OCI-LY7 (cell line): ENCODE data around the gene PPP2R3B. TPM values are rescaled to one million over a fixed set of nuclear protein-coding genes. Genes with fewer than 3 reads are reported as not detected.
A peak's percentile ranks its signal among the peaks of the same experiment; 100 is the strongest.

Experiments used
- BruUV-seq: library from RNA; stranded (reverse); fragments of 400-500 nt; replicated peaks from 2 replicates; lab custom pipeline; 2021; lab: Mats Ljungman, UMichigan
- CTCF ChIA-PET: fragments of 300-600 bp; sonication (Branson Sonifier 250); formaldehyde crosslinking; loops from one replicate; lab custom pipeline; 2022; ENCODE audit warnings: antibody characterized with exemption; ENCODE audit not compliant: unreplicated experiment; lab: Charles Lee
- POLR2A ChIA-PET: fragments of 300-600 bp; sonication (Branson Sonifier 250); formaldehyde crosslinking; loops from one replicate; lab custom pipeline; 2022; ENCODE audit warnings: antibody characterized with exemption; lab: Charles Lee
- DNase-seq: peaks from one replicate; pipeline ENCODE4 v3.0.0-alpha.2; 2015; ENCODE audit warnings: low spot score
- H2AFZ ChIP-seq: fragments of 200-600 bp; sonication (generic), shearing (Covaris generic); 2 replicates; pipeline ENCODE4 v1.6.1; 2014; ENCODE audit warnings: mild to moderate bottlenecking, antibody characterized with exemption, low read length, moderate library complexity
- H3K27ac ChIP-seq: fragments of 200-600 bp; sonication (generic); 2 replicates; pipeline ENCODE4 v1.5.1; 2014; ENCODE audit warnings: mixed run types, low read depth, mild to moderate bottlenecking, moderate library complexity, low read length, inconsistent platforms; ENCODE audit not compliant: poor library complexity, severe bottlenecking
- H3K36me3 ChIP-seq: fragments of 200-600 bp; sonication (generic); 2 replicates; pipeline ENCODE4 v1.6.1; 2014; ENCODE audit warnings: mild to moderate bottlenecking, antibody characterized with exemption, low read length, moderate library complexity, mixed read lengths; ENCODE audit not compliant: insufficient read depth
- H3K4me1 ChIP-seq: fragments of 200-600 bp; sonication (generic); 2 replicates; pipeline ENCODE4 v1.5.1; 2014; ENCODE audit warnings: mild to moderate bottlenecking, low read length; ENCODE audit not compliant: insufficient read depth, poor library complexity, severe bottlenecking
- H3K4me2 ChIP-seq: fragments of 200-600 bp; sonication (generic); 2 replicates; pipeline ENCODE4 v1.6.1; 2014; ENCODE audit warnings: mild to moderate bottlenecking, low read length
- H3K4me3 ChIP-seq: fragments of 200-600 bp; sonication (generic); 2 replicates; pipeline ENCODE4 v1.5.1; 2014; ENCODE audit warnings: mild to moderate bottlenecking, low read depth, low read length; ENCODE audit not compliant: poor library complexity, severe bottlenecking
- H3K79me2 ChIP-seq: fragments of 200-600 bp; sonication (generic); 2 replicates; pipeline ENCODE4 v1.6.1; 2016; ENCODE audit warnings: low read depth, mild to moderate bottlenecking, low read length, moderate library complexity, mixed read lengths; ENCODE audit not compliant: insufficient read depth
- H3K9me2 ChIP-seq: fragments of 200-600 bp; sonication (generic); 2 replicates; pipeline ENCODE4 v1.6.1; 2016; ENCODE audit warnings: mild to moderate bottlenecking, low read length, mixed read lengths; ENCODE audit not compliant: insufficient read depth
- H3K9me3 ChIP-seq: fragments of 200-600 bp; sonication (generic); 2 replicates; pipeline ENCODE4 v1.6.1; 2014; ENCODE audit warnings: mild to moderate bottlenecking, mixed run types, low read length, mixed read lengths
- H4K20me1 ChIP-seq: fragments of 200-600 bp; sonication (generic); 2 replicates; pipeline ENCODE4 v1.6.1; 2014; ENCODE audit warnings: mild to moderate bottlenecking, antibody characterized with exemption, low read length, moderate library complexity, mixed read lengths; ENCODE audit not compliant: insufficient read depth
- EZH2phosphoT487 ChIP-seq: fragments of 200-600 bp; sonication (generic); IDR thresholded peaks from 2 replicates; pipeline ENCODE4 v1.6.1; 2018; ENCODE audit warnings: low read depth, borderline replicate concordance, mild to moderate bottlenecking, mixed run types, antibody characterized with exemption, low read length, moderate library complexity, mixed read lengths
- intact Hi-C: fragments of 100-400 bp; cut with micrococcal nuclease; formaldehyde crosslinking; loops from one replicate; pipeline ENCODE4 v1.10.0; 2022; ENCODE audit not compliant: unreplicated experiment
- total RNA-seq, 2 experiments: library from RNA; depleted of rRNA in 1 of 2; stranded (reverse); fragments of >200 nt in 1 of 2; shearing (Covaris generic) in 1 of 2; gene quantifications; 2 replicates each; pipeline ENCODE4 v1.2.3, GENCODE V29; 2014 to 2022
- TF ChIP-seq, protein P1 (sequence below): fragments of 200-600 bp; sonication (generic); conservative IDR thresholded peaks from 2 replicates; pipeline ENCODE4 v1.5.1; 2014; ENCODE audit warnings: mild to moderate bottlenecking, antibody characterized with exemption, low read length, moderate library complexity, mixed read lengths

PPP2R3B gene
- total RNA-seq, 2 experiments from 2014 or later = 270 to 342 TPM

DNA sequence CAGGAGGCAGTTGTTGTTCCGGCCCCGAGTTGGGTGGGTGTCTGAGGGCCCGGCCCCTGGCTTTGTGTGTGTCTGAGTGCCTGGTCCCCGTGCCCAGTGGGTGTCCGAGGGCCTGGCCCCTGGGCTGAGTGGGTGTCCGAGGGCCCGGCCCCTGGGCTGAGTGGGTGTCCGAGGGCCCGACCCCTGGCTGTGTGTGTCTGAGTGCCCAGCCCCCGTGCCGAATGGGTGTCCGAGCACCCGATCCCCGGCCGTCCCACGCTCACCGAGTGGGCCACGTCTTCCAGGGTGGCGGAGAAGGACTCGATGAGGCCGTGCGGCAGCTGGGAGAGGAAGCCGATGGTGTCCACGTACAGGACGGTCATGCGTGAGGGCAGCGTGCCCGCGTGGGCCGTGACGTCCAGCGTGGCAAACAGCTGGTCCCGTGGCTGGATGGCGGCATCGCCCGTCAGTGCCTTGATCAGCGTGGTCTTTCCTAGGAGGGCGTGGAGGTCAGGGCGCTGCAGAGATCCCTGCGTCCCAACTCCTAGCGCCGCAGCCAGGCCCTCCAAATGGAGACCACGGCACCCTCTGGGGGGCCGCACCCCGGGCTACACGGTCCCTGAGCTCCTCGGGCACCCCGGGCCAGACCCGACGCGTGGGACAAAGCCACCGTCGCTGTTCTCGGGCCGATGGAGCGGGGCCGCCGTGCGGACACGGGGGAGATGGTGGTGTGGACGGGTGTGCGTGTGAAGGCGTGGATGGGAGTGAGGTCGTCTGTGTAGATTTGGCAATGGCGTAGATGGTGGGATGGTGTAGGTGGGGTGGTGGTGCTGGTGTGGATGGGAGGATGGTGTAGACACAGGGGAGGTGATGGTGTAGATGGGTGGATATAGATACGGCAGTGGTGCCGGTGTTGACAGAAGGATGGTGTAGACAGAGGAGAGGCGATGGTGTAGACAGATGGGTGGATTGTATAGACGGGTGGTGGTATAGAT is 75.3 kb downstream of the PPP2R3B start:
- no peak overlapping the region for H2AFZ ChIP-seq
- no peaks in the 10 kb centered on the region; the same call in 1 of the 2 replicates for H4K20me1 ChIP-seq
- DNase-seq = no peak
- no peak overlapping the region for H3K27ac ChIP-seq
- H3K4me1 ChIP-seq = no peaks in the 10 kb centered on the region
- ChIA-PET CTCF (no interaction called here), POLR2A (no interaction called here)
- intact Hi-C loops = no loop called here
- H3K9me3 ChIP-seq = no peaks in the 10 kb centered on the region
- H3K9me2 ChIP-seq = no peaks in the 10 kb centered on the region
- H3K4me3 ChIP-seq = no peak overlapping the region
- peaks cover 81% of the 10 kb centered on the region for H3K36me3 ChIP-seq
- H3K79me2 ChIP-seq = peaks cover 3% of the 10 kb centered on the region; the same call in 1 of the 2 replicates
- no peak overlapping the region for H3K4me2 ChIP-seq
- TSS peak; percentile 51 for BruUV-seq
- TF ChIP-seq EZH2phosphoT487 = no peak
- TF ChIP-seq, protein P1, sequence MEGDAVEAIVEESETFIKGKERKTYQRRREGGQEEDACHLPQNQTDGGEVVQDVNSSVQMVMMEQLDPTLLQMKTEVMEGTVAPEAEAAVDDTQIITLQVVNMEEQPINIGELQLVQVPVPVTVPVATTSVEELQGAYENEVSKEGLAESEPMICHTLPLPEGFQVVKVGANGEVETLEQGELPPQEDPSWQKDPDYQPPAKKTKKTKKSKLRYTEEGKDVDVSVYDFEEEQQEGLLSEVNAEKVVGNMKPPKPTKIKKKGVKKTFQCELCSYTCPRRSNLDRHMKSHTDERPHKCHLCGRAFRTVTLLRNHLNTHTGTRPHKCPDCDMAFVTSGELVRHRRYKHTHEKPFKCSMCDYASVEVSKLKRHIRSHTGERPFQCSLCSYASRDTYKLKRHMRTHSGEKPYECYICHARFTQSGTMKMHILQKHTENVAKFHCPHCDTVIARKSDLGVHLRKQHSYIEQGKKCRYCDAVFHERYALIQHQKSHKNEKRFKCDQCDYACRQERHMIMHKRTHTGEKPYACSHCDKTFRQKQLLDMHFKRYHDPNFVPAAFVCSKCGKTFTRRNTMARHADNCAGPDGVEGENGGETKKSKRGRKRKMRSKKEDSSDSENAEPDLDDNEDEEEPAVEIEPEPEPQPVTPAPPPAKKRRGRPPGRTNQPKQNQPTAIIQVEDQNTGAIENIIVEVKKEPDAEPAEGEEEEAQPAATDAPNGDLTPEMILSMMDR = no peak

DNA sequence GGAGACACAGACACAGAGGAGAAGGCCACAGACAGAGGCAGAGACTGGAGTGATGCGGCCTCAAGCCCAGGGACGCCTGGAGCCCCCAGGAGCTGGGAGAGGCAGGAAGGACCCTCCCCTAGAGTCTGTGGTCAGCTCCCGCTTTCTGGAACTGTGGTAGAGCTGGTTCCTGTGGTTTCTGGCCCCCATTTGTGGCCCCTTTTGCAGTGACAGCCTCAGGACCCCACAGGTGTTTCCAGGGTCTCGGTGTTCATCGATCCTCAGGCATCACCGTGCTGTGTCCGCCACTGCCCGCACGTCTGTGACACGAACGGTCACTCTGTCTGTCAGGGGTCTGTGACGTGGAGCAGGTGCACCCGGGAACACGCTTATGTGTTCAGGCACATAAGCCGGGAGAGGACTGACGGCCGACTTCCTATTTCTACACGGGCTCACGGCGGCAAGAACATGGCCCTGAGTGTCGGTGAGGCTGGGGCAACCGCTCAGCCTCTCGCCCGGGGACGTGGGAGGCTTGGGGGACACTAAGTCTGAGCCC is 76.0 kb downstream of the PPP2R3B start:
- no peaks in the 10 kb centered on the region for H3K4me1 ChIP-seq

More for the DNA sequence above, 76.0 kb downstream of the PPP2R3B start:
- TF ChIP-seq, protein P1 = no peak
- DNase-seq = no peak
- ChIA-PET POLR2A (no interaction called here), CTCF (no interaction called here)
- intact Hi-C loops = no loop called here
- H2AFZ ChIP-seq = no peak overlapping the region
- no TSS peak for BruUV-seq
- peaks cover 84% of the 10 kb centered on the region for H3K36me3 ChIP-seq
- peaks cover 3% of the 10 kb centered on the region; the same call in 1 of the 2 replicates for H3K79me2 ChIP-seq
- no peaks in the 10 kb centered on the region for H3K9me3 ChIP-seq
- no peaks in the 10 kb centered on the region; the same call in 1 of the 2 replicates for H4K20me1 ChIP-seq
- no peak overlapping the region for H3K4me3 ChIP-seq
- H3K27ac ChIP-seq = no peak overlapping the region
- no peak overlapping the region for H3K4me2 ChIP-seq
- no peaks in the 10 kb centered on the region for H3K9me2 ChIP-seq
